ENCODE results near the gene OR5B2. TPM values are rescaled to one million over a fixed set of nuclear protein-coding genes. Genes with fewer than 3 reads are reported as not detected.

OR5B2 gene
- total RNA-seq, 2 donors from 2014 or later: not detected

DNA sequence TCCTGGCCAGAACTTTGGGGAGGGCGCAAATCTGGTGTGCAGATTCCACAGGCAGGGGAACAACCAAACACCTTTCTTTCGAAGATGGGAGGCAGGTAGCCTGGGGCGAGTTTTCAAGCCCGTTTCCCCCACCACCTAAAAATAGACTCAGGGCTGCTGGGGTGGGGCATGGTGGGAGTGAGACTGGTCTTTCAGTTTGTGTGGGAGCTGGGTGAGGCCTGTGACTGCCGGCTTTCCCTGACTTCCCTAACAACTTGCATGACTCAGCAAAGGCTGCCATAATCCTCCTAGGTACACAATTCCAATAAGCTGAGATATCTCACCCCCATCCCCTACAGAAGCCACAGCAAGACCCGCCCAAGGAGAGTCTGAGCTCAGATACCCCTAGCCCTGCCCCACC, 18.4 kb upstream of the OR5B2 start:
- intact Hi-C loops (cut with DNase I): no loop called here

GRCh38 chr11:58444300-58444699, 16.4 kb upstream of the OR5B2 start:
- 95% methylated on average over 2 of the region's 2 CpGs for WGBS
- DNase-seq (ENCODE audit: low spot score): no peak
- TF ChIP-seq, protein P1, sequence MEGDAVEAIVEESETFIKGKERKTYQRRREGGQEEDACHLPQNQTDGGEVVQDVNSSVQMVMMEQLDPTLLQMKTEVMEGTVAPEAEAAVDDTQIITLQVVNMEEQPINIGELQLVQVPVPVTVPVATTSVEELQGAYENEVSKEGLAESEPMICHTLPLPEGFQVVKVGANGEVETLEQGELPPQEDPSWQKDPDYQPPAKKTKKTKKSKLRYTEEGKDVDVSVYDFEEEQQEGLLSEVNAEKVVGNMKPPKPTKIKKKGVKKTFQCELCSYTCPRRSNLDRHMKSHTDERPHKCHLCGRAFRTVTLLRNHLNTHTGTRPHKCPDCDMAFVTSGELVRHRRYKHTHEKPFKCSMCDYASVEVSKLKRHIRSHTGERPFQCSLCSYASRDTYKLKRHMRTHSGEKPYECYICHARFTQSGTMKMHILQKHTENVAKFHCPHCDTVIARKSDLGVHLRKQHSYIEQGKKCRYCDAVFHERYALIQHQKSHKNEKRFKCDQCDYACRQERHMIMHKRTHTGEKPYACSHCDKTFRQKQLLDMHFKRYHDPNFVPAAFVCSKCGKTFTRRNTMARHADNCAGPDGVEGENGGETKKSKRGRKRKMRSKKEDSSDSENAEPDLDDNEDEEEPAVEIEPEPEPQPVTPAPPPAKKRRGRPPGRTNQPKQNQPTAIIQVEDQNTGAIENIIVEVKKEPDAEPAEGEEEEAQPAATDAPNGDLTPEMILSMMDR (IDR thresholded peaks at IDR 0.05): no peak
- TF ChIP-seq POLR2AphosphoS5 (IDR thresholded peaks at IDR 0.05): no peak
- TF ChIP-seq POLR2A (IDR thresholded peaks at IDR 0.05): no peak
- no peaks in the 10 kb centered on the region for H3K4me1 ChIP-seq (replicated peaks)
- no peaks in the 10 kb centered on the region for H3K36me3 ChIP-seq
- intact Hi-C loops (cut with DNase I): no loop called here
- H3K9me3 ChIP-seq: no peaks in the 10 kb centered on the region
- H3K27me3 ChIP-seq (replicated peaks; ENCODE audit: insufficient read depth): no peaks in the 10 kb centered on the region
- H3K4me3 ChIP-seq: no peak overlapping the region
- H3K27ac ChIP-seq: no peak overlapping the region

More for the DNA sequence above, 18.4 kb upstream of the OR5B2 start:
- DNase-seq (ENCODE audit: low spot score): no peak
- Histone ChIP-seq H3K4me1 (replicated peaks) (no peaks in the 10 kb centered on the region), H3K36me3 (no peaks in the 10 kb centered on the region), H3K9me3 (no peaks in the 10 kb centered on the region), H3K27me3 (replicated peaks; ENCODE audit: insufficient read depth) (no peaks in the 10 kb centered on the region), H3K27ac (no peak overlapping the region), H3K4me3 (no peak overlapping the region)
- 87% methylated on average over 6 of the region's 6 CpGs for whole genome bisulfite sequencing
- TF ChIP-seq POLR2AphosphoS5 (IDR thresholded peaks at IDR 0.05) (no peak), POLR2A (IDR thresholded peaks at IDR 0.05) (no peak)
- TF ChIP-seq, protein P1 (IDR thresholded peaks at IDR 0.05): no peak

DNA sequence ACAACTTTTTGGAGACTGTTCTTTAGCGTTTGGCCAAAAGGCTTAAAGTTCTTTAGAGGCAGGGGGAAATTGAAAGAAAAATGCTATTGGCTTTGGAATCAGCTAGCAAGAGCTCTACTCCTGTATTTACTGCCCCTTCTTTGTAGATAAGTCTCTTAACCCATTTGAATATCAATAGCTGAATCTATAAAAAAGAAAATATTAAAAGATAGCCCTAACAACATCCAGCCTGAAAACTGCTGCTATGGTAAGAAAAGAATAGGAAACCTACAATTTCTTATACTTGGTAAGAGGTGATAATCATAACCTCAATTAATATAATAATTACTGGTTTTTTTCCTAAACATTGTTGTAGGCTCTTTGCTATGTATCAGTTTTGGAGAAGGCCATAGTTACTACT, 14.2 kb upstream of the OR5B2 start, which contains the start of gene OR5B12:
Gene OR5B12, minus strand, starts transcription at position 101 of the 400 bp plus-strand sequence. CDS start 2,085 bp downstream, outside the sequence.
- DNase-seq (ENCODE audit: low spot score): no peak
- Histone ChIP-seq H3K4me1 (replicated peaks) (no peaks in the 10 kb centered on the region), H3K4me3 (no peak within 1 kb of the TSS), H3K27ac (no peak within 1 kb of the TSS), H3K9me3 (no peaks in the 10 kb centered on the region), H3K36me3 (no peaks in the 10 kb centered on the region), H3K27me3 (replicated peaks; ENCODE audit: insufficient read depth) (no peaks in the 10 kb centered on the region)
- TF ChIP-seq POLR2AphosphoS5 (IDR thresholded peaks at IDR 0.05) (no peak), POLR2A (IDR thresholded peaks at IDR 0.05) (no peak)
- TF ChIP-seq, protein P1 (IDR thresholded peaks at IDR 0.05): no peak
- 86% methylated on average over 1 of the region's 1 CpG for WGBS
- intact Hi-C loops (cut with DNase I): no loop called here

- TF ChIP-seq POLR2A (IDR thresholded peaks at IDR 0.05) (no peak), POLR2AphosphoS5 (IDR thresholded peaks at IDR 0.05) (no peak)
- TF ChIP-seq, protein P1 (IDR thresholded peaks at IDR 0.05): no peak
- Histone ChIP-seq H3K36me3 (no peaks in the 10 kb centered on the region), H3K27ac (no peak overlapping the region), H3K9me3 (no peaks in the 10 kb centered on the region), H3K4me1 (replicated peaks) (no peaks in the 10 kb centered on the region), H3K4me3 (no peak overlapping the region), H3K27me3 (replicated peaks; ENCODE audit: insufficient read depth) (no peaks in the 10 kb centered on the region)
- 71% methylated on average over 4 of the region's 4 CpGs for WGBS
- intact Hi-C loops (cut with DNase I): no loop called here
- no peak for DNase-seq (ENCODE audit: low spot score)
Observed at GRCh38 chr11:58438486-58438885, 10.6 kb upstream of the OR5B2 start.

DNA sequence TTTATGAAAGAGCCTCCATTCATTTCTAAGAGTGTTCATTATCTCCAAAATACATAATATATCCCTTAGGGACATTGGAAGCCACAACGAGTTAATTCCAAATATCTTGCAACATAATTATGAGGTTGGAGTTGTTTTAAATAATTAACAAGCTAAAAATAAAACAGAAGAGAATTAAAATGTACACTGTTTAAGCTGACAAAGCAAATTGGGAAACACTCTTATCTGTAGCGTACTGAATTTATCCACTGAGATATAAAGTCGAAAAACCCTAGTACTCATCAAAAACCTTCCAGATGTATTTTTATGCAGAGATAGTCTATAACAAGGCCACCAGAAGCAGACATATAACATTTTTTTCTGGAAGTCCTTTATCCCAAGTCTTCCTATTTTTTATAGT, 6.3 kb upstream of the OR5B2 start:
- DNase-seq (ENCODE audit: low spot score): no peak
- no peaks in the 10 kb centered on the region for H3K4me1 ChIP-seq (replicated peaks)
- no peak overlapping the region for H3K27ac ChIP-seq
- no peak overlapping the region for H3K4me3 ChIP-seq
- 93% methylated on average over 3 of the region's 3 CpGs for WGBS
- TF ChIP-seq, protein P1 (IDR thresholded peaks at IDR 0.05): no peak
- no peak for TF ChIP-seq POLR2A (IDR thresholded peaks at IDR 0.05)
- TF ChIP-seq POLR2AphosphoS5 (IDR thresholded peaks at IDR 0.05): no peak
- intact Hi-C loops (cut with DNase I): no loop called here
- H3K27me3 ChIP-seq (replicated peaks; ENCODE audit: insufficient read depth): no peaks in the 10 kb centered on the region
- no peaks in the 10 kb centered on the region for H3K36me3 ChIP-seq
- no peaks in the 10 kb centered on the region for H3K9me3 ChIP-seq
